Testis (tissue), 2 donors: Measurements from ENCODE around the gene QPRT.

ENCODE experiments used
- POLR2A ChIP-seq: fragments of 450-650 bp; IDR thresholded peaks from one replicate; pipeline ENCODE4 v1.6.1; 2017; ENCODE audit warnings: antibody characterized with exemption, mild to moderate bottlenecking, moderate library complexity
- TF ChIP-seq, protein P1 (sequence below), 3 experiments: fragments of 450-650 bp in 2 of 3; fragments of 200-600 bp in 1 of 3; sonication (generic) in 1 of 3; IDR thresholded peaks; one replicate each; pipeline ENCODE4 v1.5.1; 2016 to 2019; ENCODE audit warnings: antibody characterized with exemption in 3 of 3, mild to moderate bottlenecking in 2 of 3, moderate library complexity in 1 of 3

- TF ChIP-seq, protein P1, sequence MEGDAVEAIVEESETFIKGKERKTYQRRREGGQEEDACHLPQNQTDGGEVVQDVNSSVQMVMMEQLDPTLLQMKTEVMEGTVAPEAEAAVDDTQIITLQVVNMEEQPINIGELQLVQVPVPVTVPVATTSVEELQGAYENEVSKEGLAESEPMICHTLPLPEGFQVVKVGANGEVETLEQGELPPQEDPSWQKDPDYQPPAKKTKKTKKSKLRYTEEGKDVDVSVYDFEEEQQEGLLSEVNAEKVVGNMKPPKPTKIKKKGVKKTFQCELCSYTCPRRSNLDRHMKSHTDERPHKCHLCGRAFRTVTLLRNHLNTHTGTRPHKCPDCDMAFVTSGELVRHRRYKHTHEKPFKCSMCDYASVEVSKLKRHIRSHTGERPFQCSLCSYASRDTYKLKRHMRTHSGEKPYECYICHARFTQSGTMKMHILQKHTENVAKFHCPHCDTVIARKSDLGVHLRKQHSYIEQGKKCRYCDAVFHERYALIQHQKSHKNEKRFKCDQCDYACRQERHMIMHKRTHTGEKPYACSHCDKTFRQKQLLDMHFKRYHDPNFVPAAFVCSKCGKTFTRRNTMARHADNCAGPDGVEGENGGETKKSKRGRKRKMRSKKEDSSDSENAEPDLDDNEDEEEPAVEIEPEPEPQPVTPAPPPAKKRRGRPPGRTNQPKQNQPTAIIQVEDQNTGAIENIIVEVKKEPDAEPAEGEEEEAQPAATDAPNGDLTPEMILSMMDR (IDR thresholded peaks at IDR 0.05), result no peak
- TF ChIP-seq POLR2A, result no peak
Measured at GRCh38 chr16:29641561-29641960, 37.4 kb upstream of the QPRT start.
